Neural progenitor cell (in vitro differentiated cells): ENCODE measurements around the gene POMT2. TPM values are rescaled to one million over a fixed set of nuclear protein-coding genes. Genes with fewer than 3 reads are reported as not detected.

ENCODE experiments used
- DNase-seq: peaks from one replicate; pipeline ENCODE4 v3.0.0-alpha.2; 2016; ENCODE audit warnings: low spot score
- H2AFZ ChIP-seq: fragments of 200-600 bp; sonication (generic); replicated peaks from 2 replicates; pipeline ENCODE4 v1.6.1; 2016; ENCODE audit warnings: antibody characterized with exemption
- H3F3A ChIP-seq: fragments of 200-600 bp; sonication (generic); 2 replicates; pipeline ENCODE4 v1.6.1; 2016; ENCODE audit warnings: antibody characterized with exemption, low read depth
- H3K27ac ChIP-seq: fragments of 200-600 bp; sonication (generic); 2 replicates; pipeline ENCODE4 v1.5.1; 2016; ENCODE audit warnings: mild to moderate bottlenecking
- H3K27me3 ChIP-seq: fragments of 200-600 bp; sonication (generic); 2 replicates; pipeline ENCODE4 v1.6.1; 2016; ENCODE audit warnings: mild to moderate bottlenecking, moderate library complexity
- H3K36me3 ChIP-seq: fragments of 200-600 bp; sonication (generic); 2 replicates; pipeline ENCODE4 v1.5.1; 2016
- H3K4me1 ChIP-seq: fragments of 200-600 bp; sonication (generic); 2 replicates; pipeline ENCODE4 v1.6.1; 2016; ENCODE audit warnings: mixed run types
- H3K4me2 ChIP-seq: fragments of 200-600 bp; sonication (generic); 2 replicates; pipeline ENCODE4 v1.6.1; 2016
- H3K4me3 ChIP-seq: fragments of 200-600 bp; sonication (generic); 2 replicates; pipeline ENCODE4 v1.5.1; 2016
- H3K79me2 ChIP-seq: fragments of 200-600 bp; sonication (generic); 2 replicates; pipeline ENCODE4 v1.6.1; 2016; ENCODE audit warnings: low read depth
- H3K9ac ChIP-seq: fragments of 200-600 bp; sonication (generic); 2 replicates; pipeline ENCODE4 v1.6.1; 2016
- H3K9me3 ChIP-seq: fragments of 200-600 bp; sonication (generic); 2 replicates; pipeline ENCODE4 v1.5.1; 2016; ENCODE audit warnings: low read depth
- H4K20me1 ChIP-seq: fragments of 200-600 bp; sonication (generic); 2 replicates; pipeline ENCODE4 v1.6.1; 2016; ENCODE audit warnings: low read depth
- H3K27ac Mint-ChIP-seq: 3 replicates; pipeline ENCODE4 v1.8.0; 2021; ENCODE audit warnings: mixed read lengths
- H3K27me3 Mint-ChIP-seq: 2 replicates; pipeline ENCODE4 v1.8.0; 2022; ENCODE audit warnings: low read depth, mild to moderate bottlenecking, inconsistent platforms, moderate library complexity, mixed read lengths; ENCODE audit not compliant: insufficient read depth
- H3K36me3 Mint-ChIP-seq: 3 replicates; pipeline ENCODE4 v1.8.0; 2021; ENCODE audit warnings: mixed read lengths
- H3K4me1 Mint-ChIP-seq: 3 replicates; pipeline ENCODE4 v1.8.0; 2021; ENCODE audit warnings: mixed read lengths
- H3K4me3 Mint-ChIP-seq: 3 replicates; pipeline ENCODE4 v1.8.0; 2021; ENCODE audit warnings: mild to moderate bottlenecking, moderate library complexity, mixed read lengths
- H3K9me3 Mint-ChIP-seq: 3 replicates; pipeline ENCODE4 v1.8.0; 2020; ENCODE audit warnings: mixed read lengths
- CTCF ChIP-seq: fragments of 200-600 bp; sonication (generic); IDR thresholded peaks from 2 replicates; pipeline ENCODE4 v1.5.1; 2017; ENCODE audit warnings: antibody characterized with exemption, mild to moderate bottlenecking
- EZH2 ChIP-seq: fragments of 200-600 bp; sonication (generic); IDR thresholded peaks from 2 replicates; pipeline ENCODE4 v1.6.1; 2017; ENCODE audit warnings: antibody characterized with exemption, mild to moderate bottlenecking, moderate library complexity
- EZH2phosphoT487 ChIP-seq: fragments of 200-600 bp; sonication (generic); IDR thresholded peaks from 2 replicates; pipeline ENCODE4 v1.6.1; 2017; ENCODE audit warnings: antibody characterized with exemption
- total RNA-seq: library from RNA; depleted of rRNA; stranded (reverse); fragments of >200 nt; gene quantifications from 2 replicates; pipeline ENCODE4 v1.2.3, GENCODE V29; 2015; ENCODE audit warnings: low replicate concordance

The POMT2 gene
- total RNA-seq, 1 donor from 2014 or later = 6.2 TPM

GRCh38 chr14:77245820-77246219, 74.9 kb downstream of the POMT2 start:
- H3K9ac ChIP-seq = no peak overlapping the region
- TF ChIP-seq EZH2 = no peak
- no peak for TF ChIP-seq EZH2phosphoT487
- TF ChIP-seq CTCF = peak; percentile 43
- no peak overlapping the region for H3K4me3 Mint-ChIP-seq
- H3K4me3 ChIP-seq = no peak overlapping the region
- H3K27me3 ChIP-seq = no peaks in the 10 kb centered on the region
- H2AFZ ChIP-seq = no peak overlapping the region
- peaks cover 10% of the 10 kb centered on the region for H3K27me3 Mint-ChIP-seq
- no peak overlapping the region for H3K4me2 ChIP-seq
- no peaks in the 10 kb centered on the region for H3F3A ChIP-seq
- no peak for DNase-seq
- peaks cover 3% of the 10 kb centered on the region for H3K4me1 Mint-ChIP-seq
- no peaks in the 10 kb centered on the region for H3K36me3 Mint-ChIP-seq
- H3K4me1 ChIP-seq = no peaks in the 10 kb centered on the region
- no peak overlapping the region for H3K27ac ChIP-seq
- H3K79me2 ChIP-seq = no peaks in the 10 kb centered on the region
- no peaks in the 10 kb centered on the region for H3K9me3 Mint-ChIP-seq
- H3K27ac Mint-ChIP-seq = no peak overlapping the region
- no peaks in the 10 kb centered on the region for H3K9me3 ChIP-seq
- no peaks in the 10 kb centered on the region for H4K20me1 ChIP-seq
- H3K36me3 ChIP-seq = no peaks in the 10 kb centered on the region

GRCh38 chr14:77243853-77244252, 76.8 kb downstream of the POMT2 start:
- TF ChIP-seq EZH2phosphoT487 (no peak), CTCF (no peak), EZH2 (no peak)
- H3F3A ChIP-seq = no peaks in the 10 kb centered on the region
- H2AFZ ChIP-seq = no peak overlapping the region
- H3K4me2 ChIP-seq = no peak overlapping the region
- Mint-ChIP-seq H3K27me3 (peaks cover 6% of the 10 kb centered on the region), H3K4me3 (no peak overlapping the region), H3K27ac (peak overlapping the region; percentile 12), H3K36me3 (no peaks in the 10 kb centered on the region), H3K4me1 (no peaks in the 10 kb centered on the region), H3K9me3 (no peaks in the 10 kb centered on the region)
- no peak for DNase-seq
- no peaks in the 10 kb centered on the region for H3K27me3 ChIP-seq
- H3K27ac ChIP-seq = no peak overlapping the region
- no peaks in the 10 kb centered on the region for H4K20me1 ChIP-seq
- no peaks in the 10 kb centered on the region for H3K4me1 ChIP-seq
- no peak overlapping the region for H3K4me3 ChIP-seq
- H3K9ac ChIP-seq = no peak overlapping the region
- no peaks in the 10 kb centered on the region for H3K79me2 ChIP-seq
- no peaks in the 10 kb centered on the region for H3K36me3 ChIP-seq
- no peaks in the 10 kb centered on the region for H3K9me3 ChIP-seq

- Mint-ChIP-seq H3K4me3 (no peak overlapping the region), H3K4me1 (no peaks in the 10 kb centered on the region), H3K27ac (no peak overlapping the region), H3K27me3 (peaks cover 6% of the 10 kb centered on the region), H3K9me3 (no peaks in the 10 kb centered on the region), H3K36me3 (no peaks in the 10 kb centered on the region)
- Histone ChIP-seq H3K79me2 (no peaks in the 10 kb centered on the region), H3K4me3 (no peak overlapping the region), H3K36me3 (no peaks in the 10 kb centered on the region), H3K4me1 (no peaks in the 10 kb centered on the region), H2AFZ (no peak overlapping the region), H3K4me2 (no peak overlapping the region), H3K9ac (no peak overlapping the region), H3K9me3 (no peaks in the 10 kb centered on the region), H3F3A (no peaks in the 10 kb centered on the region), H3K27me3 (no peaks in the 10 kb centered on the region), H4K20me1 (no peaks in the 10 kb centered on the region), H3K27ac (no peak overlapping the region)
- TF ChIP-seq EZH2phosphoT487 (no peak), CTCF (no peak), EZH2 (no peak)
- DNase-seq = no peak
Observed at GRCh38 chr14:77242752-77243151, 77.9 kb downstream of the POMT2 start.

GRCh38 chr14:77241955-77242354, 78.7 kb downstream of the POMT2 start:
- H3K79me2 ChIP-seq = no peaks in the 10 kb centered on the region
- Mint-ChIP-seq H3K4me3 (no peak overlapping the region), H3K27me3 (peaks cover 6% of the 10 kb centered on the region), H3K4me1 (no peaks in the 10 kb centered on the region), H3K36me3 (no peaks in the 10 kb centered on the region), H3K9me3 (no peaks in the 10 kb centered on the region), H3K27ac (no peak overlapping the region)
- H3F3A ChIP-seq = no peaks in the 10 kb centered on the region
- H2AFZ ChIP-seq = no peak overlapping the region
- H3K36me3 ChIP-seq = no peaks in the 10 kb centered on the region
- no peak overlapping the region for H3K4me3 ChIP-seq
- no peak overlapping the region for H3K9ac ChIP-seq
- H4K20me1 ChIP-seq = no peaks in the 10 kb centered on the region
- H3K4me1 ChIP-seq = no peaks in the 10 kb centered on the region
- H3K9me3 ChIP-seq = no peaks in the 10 kb centered on the region
- H3K27ac ChIP-seq = no peak overlapping the region
- H3K27me3 ChIP-seq = no peaks in the 10 kb centered on the region
- TF ChIP-seq EZH2 (no peak), CTCF (no peak), EZH2phosphoT487 (no peak)
- DNase-seq = peak; percentile 30
- H3K4me2 ChIP-seq = no peak overlapping the region
